ENCODE data around the gene GGA2.
"Not testable (repeated sequence)": the region's sequence is repeated elsewhere in the genome, so short reads cannot be mapped to it uniquely, and the experiment has no call there.

Gene GGA2, protein sequence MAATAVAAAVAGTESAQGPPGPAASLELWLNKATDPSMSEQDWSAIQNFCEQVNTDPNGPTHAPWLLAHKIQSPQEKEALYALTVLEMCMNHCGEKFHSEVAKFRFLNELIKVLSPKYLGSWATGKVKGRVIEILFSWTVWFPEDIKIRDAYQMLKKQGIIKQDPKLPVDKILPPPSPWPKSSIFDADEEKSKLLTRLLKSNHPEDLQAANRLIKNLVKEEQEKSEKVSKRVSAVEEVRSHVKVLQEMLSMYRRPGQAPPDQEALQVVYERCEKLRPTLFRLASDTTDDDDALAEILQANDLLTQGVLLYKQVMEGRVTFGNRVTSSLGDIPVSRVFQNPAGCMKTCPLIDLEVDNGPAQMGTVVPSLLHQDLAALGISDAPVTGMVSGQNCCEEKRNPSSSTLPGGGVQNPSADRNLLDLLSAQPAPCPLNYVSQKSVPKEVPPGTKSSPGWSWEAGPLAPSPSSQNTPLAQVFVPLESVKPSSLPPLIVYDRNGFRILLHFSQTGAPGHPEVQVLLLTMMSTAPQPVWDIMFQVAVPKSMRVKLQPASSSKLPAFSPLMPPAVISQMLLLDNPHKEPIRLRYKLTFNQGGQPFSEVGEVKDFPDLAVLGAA

DNA sequence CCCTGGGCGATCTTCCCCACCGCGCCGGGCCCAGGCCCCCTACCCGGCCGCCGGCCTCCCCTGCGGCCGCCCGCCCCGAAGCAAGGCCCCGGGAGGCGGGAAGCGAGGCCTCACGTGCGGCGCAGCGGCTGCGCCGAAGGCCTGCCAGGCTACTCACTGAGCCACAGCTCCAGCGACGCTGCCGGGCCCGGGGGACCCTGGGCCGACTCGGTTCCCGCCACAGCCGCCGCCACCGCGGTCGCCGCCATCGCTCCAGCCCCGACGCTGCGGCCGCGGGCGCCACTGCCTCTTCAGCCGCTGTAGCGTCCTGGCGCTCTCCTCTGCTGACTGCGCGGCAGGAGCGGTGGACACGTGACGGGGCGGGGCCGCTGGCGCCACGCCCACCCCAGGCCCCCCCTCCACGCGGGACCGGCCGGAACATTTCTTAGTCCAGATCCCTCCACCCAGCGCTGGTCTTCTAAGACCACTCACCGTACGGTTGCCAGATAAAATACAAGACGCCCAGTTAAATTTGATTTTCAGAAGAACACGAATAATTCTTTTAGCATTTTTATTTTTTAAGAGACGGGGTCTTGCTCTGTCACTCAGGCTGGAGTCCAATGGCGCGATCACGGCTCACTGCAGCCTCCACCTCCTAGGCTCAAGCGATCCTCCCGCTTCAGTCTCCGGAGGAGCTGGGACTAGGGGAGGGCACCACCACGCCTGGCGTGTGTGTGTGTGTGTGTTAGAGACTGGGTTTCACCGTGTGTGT, at the start of gene GGA2:
Gene GGA2 (minus strand): TSS at position 331 of the 751 bp plus-strand sequence. CDS start 83 bp downstream, at position 248.
- peak; percentile 96 for DNase-seq (ENCODE audit: low spot score)

DNA sequence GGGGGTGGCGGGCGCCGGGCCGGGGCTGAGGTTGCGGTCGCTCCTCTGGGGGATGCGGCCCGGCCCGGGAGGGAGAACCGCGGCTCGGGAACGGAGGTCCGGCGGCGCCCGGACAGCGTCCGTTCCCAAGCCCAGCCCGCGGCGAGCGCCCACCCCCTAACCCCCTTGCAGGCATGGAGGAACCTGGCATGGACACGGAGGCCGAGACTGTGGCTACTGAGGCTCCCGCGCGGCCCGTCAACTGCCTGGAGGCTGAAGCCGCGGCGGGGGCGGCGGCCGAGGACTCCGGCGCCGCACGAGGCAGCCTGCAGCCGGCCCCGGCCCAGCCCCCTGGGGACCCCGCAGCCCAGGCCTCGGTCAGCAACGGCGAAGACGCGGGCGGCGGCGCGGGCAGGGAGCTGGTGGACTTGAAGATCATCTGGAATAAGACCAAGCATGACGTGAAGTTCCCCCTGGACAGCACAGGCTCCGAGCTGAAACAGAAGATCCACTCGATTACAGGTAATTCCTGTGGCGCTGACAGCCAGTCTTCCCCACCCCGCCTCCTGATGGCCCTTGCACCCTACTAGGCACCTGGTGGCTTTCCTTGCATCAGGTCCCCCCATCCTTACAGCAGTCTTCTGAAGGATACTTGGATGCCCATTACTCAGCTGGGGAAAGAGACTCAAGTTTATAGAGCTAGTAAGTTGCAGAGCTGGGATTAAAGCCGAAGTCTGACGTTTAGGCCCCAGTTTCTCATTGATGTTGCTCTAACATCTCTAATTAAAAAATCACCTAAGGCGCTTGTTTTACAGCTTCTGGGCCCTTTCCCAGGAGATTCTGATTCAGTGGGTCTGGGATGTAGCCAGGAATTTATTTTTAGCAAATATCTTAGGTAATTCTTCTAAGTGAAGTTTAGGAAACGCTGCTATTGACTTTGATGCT, 47.7 kb upstream of the GGA2 start:
- peak; percentile 14 for DNase-seq (ENCODE audit: low spot score)

DNA sequence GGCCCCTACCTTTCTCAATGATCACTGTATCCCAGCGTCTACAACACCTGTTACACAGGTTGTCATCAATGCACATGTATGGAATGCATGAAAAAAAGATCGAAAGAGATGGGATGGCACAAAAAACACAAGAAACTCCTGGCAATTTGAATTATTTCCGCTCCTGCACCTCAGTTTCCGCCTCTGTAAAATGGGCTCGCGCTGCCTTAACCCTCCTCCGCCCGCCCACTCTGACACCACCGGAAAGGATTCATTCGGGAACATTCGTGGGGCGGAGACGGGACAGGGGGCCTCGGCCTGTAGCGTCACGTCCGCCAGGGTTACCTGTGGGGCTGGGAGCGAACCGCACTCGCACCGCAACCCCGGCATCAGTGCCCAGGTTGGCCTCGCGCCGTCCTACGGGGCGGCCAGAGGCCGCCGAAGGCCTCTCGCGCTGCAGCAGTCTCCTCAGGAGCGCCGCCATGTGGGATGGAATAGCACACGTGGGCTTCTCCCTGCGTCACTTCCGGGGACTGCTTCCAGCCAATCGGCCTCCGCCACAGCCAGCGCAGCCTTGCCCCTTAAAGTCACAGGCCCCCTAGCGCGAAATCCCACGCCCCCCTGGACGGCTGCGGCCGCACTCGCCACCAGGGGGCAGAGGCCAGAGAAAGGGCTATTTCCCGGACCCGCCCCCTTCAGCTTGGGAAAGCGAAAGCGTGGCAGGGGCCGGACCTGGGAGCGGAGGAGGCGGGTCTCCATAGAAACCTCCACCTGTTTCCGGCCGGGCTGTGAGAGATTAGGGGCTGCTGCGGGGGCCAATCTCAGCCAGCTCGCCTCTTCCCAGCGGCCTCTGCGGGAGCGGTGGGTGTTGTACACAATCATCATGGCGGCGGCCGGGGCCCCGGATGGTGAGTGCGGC, 46.8 kb upstream of the GGA2 start, which contains the start of the genes EARS2 and UBFD1:
Gene EARS2 (minus strand): TSS at position 470 of the 898 bp plus-strand sequence. CDS start 7 bp downstream, at position 463.
Gene UBFD1 (plus strand): TSS at position 847 of the 898 bp plus-strand sequence. CDS start 16 bp downstream, at position 863.
- DNase-seq (ENCODE audit: low spot score) = peak; percentile 98

DNA sequence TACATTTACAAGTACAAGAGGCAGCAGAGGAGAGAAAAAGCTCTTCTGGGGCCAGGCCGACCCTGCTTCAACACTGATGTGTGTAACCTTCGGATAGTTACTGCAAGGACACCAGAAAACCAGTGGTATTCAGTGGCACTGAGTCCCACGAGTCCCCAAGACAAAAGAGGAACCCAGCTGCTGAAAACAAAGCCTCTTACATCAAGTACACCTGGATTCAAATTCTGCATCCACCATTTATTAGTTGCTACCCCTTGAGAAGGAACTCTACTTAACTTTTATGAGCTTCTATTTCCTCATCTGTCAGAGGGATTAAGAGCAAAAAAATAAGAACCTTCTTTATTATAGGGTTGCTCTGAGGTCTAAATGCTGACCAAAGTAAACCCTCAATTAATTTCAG, 44.2 kb upstream of the GGA2 start:
- no peak for DNase-seq (ENCODE audit: low spot score)

DNA sequence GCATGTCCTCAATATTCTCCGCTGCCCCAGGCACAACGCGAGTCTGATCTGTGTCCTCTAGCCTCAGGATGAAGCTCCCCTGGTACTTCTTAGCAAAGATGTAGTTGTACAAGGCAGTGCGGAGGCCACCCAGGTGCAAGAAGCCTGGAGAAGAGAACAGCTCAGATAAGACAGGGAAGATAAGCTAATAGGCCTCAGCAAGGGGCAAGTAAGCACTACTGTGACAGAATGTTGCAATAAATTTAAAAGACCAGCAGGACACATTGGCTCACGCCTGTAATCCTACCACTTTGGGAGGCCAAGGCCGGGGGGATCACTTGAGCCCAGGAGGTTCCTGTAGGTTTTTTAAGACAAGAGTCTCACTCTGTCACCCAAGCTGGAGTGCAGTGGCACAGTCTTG, 41.9 kb upstream of the GGA2 start:
- DNase-seq (ENCODE audit: low spot score) = no peak

DNA sequence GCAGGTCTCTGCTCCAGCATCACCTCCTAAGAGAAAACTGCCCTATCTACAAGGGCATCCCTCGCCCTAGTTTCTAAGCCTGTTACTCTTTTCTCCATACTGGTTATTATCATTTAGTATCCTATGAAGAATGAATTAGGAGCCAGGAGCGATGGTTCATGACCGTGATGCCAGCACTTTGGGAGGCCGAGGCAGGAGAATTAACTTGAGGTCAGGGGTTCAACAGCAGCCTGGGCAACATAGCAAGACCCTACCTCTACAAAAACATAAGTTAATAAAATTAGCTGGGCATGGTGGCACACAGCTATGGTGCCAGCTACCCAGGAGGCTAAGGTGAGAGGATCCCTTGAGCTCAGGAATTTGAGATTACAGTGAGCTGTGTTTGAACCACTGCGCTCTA, 39.6 kb upstream of the GGA2 start:
- no peak for DNase-seq (ENCODE audit: low spot score)

DNA sequence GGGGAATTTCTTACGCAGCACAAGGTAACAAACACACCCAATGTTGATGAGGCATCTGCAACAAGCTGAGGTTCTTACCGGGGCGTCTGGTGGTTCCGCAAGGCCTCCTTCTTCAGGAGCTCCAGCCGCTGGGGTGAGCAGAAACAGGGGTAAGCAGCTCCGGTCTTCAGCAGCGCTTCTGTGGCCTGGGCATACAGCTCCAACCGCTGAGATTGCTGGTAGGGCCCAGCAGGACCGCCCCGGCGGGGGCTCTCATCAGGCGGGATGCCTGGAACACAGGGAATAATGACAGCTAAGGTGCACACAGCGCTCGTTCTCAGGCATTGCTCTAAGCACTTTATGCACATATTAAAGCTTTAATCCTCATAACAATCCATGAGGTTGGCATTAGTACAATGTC, 34.1 kb upstream of the GGA2 start:
- no peak for DNase-seq (ENCODE audit: low spot score)

DNA sequence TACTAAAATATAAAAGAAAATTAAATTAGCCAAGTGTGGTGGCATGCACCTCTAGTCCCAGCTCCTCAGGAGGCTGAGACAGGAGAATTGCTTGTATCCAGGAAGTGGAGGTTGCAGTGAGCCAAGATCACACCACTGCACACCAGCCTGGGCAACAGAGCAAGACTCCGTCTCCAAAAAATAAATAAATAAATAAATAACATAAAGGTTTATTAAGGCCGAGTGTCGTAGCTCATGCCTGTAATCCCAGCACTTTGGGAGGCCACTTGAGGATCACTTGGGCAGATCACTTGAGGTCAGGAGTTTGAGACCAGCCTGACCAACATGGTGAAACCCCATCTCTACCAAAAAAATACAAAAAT, 30.5 kb upstream of the GGA2 start:
- DNase-seq (ENCODE audit: low spot score) = not testable (repeated sequence)

DNA sequence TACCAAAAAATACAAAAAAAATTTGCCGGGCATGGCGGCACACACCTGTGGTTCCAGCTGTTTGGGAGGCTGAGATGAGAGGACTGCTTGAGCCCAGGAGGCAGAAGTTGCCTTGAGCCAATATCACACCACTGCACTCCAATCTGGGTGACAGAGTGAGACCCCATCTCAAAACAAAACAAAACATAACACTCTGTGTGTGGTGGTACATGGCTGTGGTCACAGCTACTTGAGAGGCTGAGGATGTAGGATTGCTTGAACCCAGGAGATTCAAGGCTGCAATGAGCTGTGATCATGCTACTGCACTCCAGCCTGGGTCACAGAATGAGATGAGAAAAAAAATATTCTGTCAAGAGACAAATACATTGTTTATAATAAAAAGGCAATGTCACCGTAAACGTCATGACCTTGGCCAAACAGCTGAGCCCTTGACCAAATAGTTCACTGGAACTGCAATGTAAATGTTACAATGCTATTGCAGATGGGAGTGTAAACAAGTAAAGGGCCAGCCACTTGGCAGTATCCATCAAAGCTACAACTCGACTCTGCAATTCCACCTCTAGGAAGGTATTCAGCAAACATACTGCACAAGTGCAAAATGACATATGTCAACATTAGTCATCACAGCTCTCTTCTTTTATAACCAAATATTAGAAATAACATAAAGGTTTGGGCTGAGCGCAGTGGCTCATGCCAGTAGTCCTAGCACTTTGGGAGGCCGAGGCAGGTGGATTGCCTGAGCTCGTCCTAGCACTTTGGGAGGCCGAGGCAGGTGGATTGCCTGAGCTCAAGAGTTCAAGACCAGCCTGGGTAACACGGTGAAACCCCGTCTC, 29.9 kb upstream of the GGA2 start:
- no peak for DNase-seq (ENCODE audit: low spot score)

DNA sequence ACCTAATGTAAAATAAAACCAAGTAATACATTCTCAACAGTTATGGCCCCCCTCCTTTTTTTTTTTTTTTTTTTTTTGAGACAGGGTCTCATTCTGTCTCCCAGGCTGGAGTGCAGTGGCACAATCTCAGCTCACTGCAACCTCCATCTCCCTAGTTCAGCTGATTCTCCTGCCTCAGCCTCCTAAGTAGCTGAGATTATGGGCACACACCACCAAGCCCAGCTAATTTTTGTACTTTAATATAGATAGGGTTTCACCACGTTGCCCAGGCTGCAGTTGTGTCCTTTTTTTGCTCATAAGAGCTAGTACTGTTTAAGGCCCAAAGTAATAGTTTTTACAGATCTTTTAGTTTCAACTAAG, 28.6 kb upstream of the GGA2 start:
- no peak for DNase-seq (ENCODE audit: low spot score)

DNA sequence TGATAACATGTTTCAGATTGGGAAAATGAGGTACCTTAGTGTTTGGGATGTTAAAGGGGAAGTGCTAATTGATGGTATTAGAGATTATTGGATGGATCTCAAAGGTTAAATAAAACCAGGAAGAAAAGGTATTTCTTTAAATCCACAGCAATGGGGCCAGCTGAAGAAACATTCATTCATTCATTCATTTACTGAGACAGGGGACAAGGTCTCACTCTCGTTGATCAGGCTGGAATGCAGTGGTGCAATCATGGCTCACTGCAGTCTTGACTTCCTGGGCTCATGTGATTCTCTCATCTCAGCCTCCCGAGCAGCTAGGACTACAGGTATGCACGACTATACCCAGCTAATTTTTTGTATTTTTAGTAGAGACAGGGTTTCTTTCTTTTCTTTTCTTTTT, 27.1 kb upstream of the GGA2 start:
- DNase-seq (ENCODE audit: low spot score) = no peak

DNA sequence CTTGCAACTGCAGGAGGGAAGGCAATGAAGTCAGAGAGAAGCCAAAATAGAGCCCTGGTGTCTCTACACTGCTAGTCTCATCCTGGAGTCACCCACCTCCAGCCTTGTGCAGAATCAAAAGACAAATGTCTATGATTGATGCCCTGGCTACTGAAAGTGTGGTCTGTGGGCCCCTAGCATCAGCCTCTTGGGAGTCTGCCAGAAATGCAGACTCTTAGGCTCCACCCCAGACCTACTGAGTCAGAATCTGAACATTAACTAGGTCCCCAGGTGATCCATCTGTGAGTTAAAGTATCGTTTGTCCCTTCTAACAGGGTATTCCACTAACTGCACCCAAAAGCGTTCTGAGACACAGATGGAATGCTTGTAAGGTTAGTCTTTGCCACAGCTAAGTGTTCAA, 25.6 kb upstream of the GGA2 start:
- no peak for DNase-seq (ENCODE audit: low spot score)

DNA sequence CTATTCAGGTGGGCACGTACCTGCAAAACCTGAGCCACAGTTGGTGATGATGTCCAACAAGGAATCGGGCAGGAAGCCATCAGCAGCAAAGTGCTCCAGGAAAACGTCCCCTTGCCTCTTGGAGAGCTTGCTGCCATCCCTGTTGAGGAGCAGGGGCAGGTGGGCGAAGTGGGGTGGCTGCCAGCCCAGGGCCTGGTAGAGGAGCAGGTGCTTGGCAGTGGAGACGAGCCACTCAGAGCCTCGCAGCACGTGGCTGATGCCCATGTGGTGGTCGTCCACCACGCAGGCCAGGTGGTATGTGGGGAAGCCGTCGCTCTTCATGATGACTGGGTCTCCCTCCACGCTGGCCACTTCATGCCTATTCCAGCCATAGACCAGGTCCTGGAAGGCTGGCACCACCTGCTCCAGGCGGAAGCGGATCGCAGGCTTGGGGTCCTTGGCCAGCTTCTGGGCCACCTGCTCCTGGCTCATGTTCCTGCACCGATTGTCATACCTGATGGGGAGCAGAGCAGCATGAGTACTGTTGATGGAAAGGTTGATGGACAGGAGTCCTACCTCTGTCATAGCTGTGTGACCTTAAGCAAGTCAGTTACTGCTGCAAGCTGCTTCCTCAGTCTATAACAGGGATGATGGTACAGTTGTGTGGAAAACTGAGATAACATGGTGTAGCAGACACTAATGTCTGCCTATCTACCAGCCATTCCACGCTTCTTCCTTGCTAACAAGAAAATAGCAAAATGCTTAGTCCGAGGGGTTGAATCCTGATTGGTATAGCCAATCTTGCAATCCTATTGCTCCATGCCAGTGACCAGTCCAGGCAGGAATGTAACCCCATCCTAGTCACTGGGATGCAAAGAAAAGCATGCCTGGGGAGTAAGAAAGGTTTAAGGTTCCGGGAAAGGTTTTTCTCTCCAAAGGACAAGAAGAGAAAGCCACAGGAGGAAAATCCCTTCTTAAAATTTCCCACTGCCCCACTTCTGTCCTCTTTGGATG, 24.9 kb upstream of the GGA2 start:
- DNase-seq (ENCODE audit: low spot score) = peak; percentile 25

DNA sequence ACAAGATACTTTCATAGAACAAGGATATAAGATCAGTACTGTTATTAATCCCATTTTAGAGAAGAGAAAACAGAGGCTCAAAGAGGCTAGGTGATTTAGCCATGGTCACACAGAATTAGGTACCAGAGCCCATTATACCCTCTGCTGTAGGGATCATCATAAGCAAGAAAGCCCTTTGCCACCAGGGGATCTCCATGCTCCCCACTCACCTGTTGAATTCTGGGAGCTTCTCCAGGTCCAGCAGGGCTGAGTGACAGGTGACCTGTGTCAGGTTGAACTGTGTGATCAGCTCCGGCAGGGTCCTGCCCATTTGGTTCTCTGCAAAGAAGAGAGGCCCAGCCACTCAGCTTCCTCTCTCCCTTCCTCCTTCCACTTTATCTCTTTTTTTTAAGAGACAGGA, 22.2 kb upstream of the GGA2 start:
- no peak for DNase-seq (ENCODE audit: low spot score)

DNA sequence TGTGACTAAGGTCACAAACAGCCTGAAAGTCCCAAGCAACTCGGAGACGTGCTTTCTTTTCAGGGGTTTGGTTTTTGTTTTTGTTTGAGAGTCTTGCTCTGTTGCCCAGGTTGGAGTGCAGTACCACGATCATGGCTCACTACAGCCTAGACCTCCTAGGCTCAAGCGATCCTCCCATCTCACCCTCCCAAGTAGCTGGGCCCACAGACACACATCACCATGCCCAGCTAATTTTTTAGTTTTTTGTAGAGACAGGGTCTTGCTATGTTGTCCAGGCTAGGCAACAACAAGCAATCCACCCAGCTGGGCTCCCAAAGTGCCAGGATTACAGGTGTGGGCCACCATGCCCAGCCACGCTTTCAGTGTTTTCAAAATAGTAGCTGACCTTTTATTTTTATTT, 19.8 kb upstream of the GGA2 start:
- no peak for DNase-seq (ENCODE audit: low spot score)

DNA sequence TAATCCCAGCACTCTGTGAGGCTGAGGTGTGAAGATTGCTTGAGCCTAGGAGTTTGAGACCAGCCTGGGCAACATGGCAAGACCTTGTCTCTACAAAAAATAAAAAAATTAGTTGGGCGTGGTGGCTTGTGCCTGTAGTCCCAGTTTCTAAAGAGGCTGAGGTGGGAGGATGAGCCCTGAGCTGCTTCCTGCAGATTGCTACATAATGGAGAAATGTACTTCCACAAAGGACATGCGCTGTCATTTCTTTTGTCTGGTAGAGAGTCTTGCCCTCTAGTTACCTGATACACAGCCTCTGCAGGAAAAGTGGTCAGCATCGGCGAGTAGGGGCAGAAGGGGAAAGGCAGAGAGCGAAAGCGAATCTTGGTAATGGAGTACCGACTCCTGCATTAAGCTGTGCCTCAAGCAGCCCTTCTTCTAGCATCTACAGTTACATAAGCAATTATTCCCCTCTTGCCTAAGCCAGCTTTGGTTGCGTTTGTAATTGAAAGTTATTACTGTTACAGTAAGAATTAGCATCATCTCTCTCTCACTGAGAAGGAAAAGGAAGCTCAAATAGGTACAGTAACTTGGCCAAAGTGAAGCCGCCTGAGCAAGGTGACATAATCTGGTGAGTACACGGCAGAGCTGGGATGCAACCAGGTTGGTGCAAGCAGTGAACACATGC, 18.5 kb upstream of the GGA2 start:
- DNase-seq (ENCODE audit: low spot score) = no peak

DNA sequence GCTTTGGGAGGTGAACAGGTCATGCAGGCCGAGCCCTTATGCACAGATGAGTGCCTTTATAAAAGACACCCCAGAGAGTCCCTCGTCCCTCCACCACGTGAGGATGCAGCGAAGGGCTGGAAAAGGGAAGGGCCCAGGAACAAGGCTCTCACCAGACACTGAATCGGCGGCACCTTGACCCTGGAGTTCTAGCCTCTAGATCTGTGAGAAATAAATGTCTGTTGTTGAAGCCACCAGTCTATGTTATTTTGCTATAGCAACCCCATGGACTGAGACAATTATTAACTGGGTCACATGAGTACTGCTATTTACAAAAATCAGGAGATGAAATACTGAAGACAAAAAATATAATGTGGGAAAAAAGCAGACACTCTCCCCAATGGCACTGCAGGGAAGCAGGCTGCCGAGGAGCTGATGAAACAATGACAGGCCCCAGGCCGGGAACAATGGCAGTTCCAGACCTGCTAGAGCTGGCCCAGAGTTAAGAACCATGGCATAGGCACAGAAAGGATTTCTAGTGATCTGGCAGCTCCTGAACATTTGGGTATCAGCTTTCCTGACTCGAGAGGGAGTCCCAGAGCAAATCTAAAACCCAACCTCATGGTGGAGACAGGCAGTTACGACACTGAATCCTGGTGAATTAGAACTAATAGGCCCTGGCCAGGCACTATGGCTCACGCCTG, 17.8 kb upstream of the GGA2 start:
- DNase-seq (ENCODE audit: low spot score) = no peak
